OCI-LY7 (cell line): Measurements from ENCODE around the gene MMP24OS. TPM values are rescaled to one million over a fixed set of nuclear protein-coding genes. Genes with fewer than 3 reads are reported as not detected.

Experiments used
- BruUV-seq: library from RNA; stranded (reverse); fragments of 400-500 nt; replicated peaks from 2 replicates; lab custom pipeline; 2021; lab: Mats Ljungman, UMichigan
- CTCF ChIA-PET: fragments of 300-600 bp; sonication (Branson Sonifier 250); formaldehyde crosslinking; loops from one replicate; lab custom pipeline; 2022; ENCODE audit warnings: antibody characterized with exemption; ENCODE audit not compliant: unreplicated experiment; lab: Charles Lee
- POLR2A ChIA-PET: fragments of 300-600 bp; sonication (Branson Sonifier 250); formaldehyde crosslinking; loops from one replicate; lab custom pipeline; 2022; ENCODE audit warnings: antibody characterized with exemption; lab: Charles Lee
- DNase-seq: peaks from one replicate; pipeline ENCODE4 v3.0.0-alpha.2; 2015; ENCODE audit warnings: low spot score
- H2AFZ ChIP-seq: fragments of 200-600 bp; sonication (generic), shearing (Covaris generic); 2 replicates; pipeline ENCODE4 v1.6.1; 2014; ENCODE audit warnings: mild to moderate bottlenecking, antibody characterized with exemption, low read length, moderate library complexity
- H3K27ac ChIP-seq: fragments of 200-600 bp; sonication (generic); 2 replicates; pipeline ENCODE4 v1.5.1; 2014; ENCODE audit warnings: mixed run types, low read depth, mild to moderate bottlenecking, moderate library complexity, low read length, inconsistent platforms; ENCODE audit not compliant: poor library complexity, severe bottlenecking
- H3K36me3 ChIP-seq: fragments of 200-600 bp; sonication (generic); 2 replicates; pipeline ENCODE4 v1.6.1; 2014; ENCODE audit warnings: mild to moderate bottlenecking, antibody characterized with exemption, low read length, moderate library complexity, mixed read lengths; ENCODE audit not compliant: insufficient read depth
- H3K4me1 ChIP-seq: fragments of 200-600 bp; sonication (generic); 2 replicates; pipeline ENCODE4 v1.5.1; 2014; ENCODE audit warnings: mild to moderate bottlenecking, low read length; ENCODE audit not compliant: insufficient read depth, poor library complexity, severe bottlenecking
- H3K4me2 ChIP-seq: fragments of 200-600 bp; sonication (generic); 2 replicates; pipeline ENCODE4 v1.6.1; 2014; ENCODE audit warnings: mild to moderate bottlenecking, low read length
- H3K4me3 ChIP-seq: fragments of 200-600 bp; sonication (generic); 2 replicates; pipeline ENCODE4 v1.5.1; 2014; ENCODE audit warnings: mild to moderate bottlenecking, low read depth, low read length; ENCODE audit not compliant: poor library complexity, severe bottlenecking
- H3K79me2 ChIP-seq: fragments of 200-600 bp; sonication (generic); 2 replicates; pipeline ENCODE4 v1.6.1; 2016; ENCODE audit warnings: low read depth, mild to moderate bottlenecking, low read length, moderate library complexity, mixed read lengths; ENCODE audit not compliant: insufficient read depth
- H3K9me2 ChIP-seq: fragments of 200-600 bp; sonication (generic); 2 replicates; pipeline ENCODE4 v1.6.1; 2016; ENCODE audit warnings: mild to moderate bottlenecking, low read length, mixed read lengths; ENCODE audit not compliant: insufficient read depth
- H3K9me3 ChIP-seq: fragments of 200-600 bp; sonication (generic); 2 replicates; pipeline ENCODE4 v1.6.1; 2014; ENCODE audit warnings: mild to moderate bottlenecking, mixed run types, low read length, mixed read lengths
- H4K20me1 ChIP-seq: fragments of 200-600 bp; sonication (generic); 2 replicates; pipeline ENCODE4 v1.6.1; 2014; ENCODE audit warnings: mild to moderate bottlenecking, antibody characterized with exemption, low read length, moderate library complexity, mixed read lengths; ENCODE audit not compliant: insufficient read depth
- CTCF ChIP-seq: fragments of 200-600 bp; sonication (generic); conservative IDR thresholded peaks from 2 replicates; pipeline ENCODE4 v1.5.1; 2014; ENCODE audit warnings: mild to moderate bottlenecking, antibody characterized with exemption, low read length, moderate library complexity, mixed read lengths
- EZH2phosphoT487 ChIP-seq: fragments of 200-600 bp; sonication (generic); IDR thresholded peaks from 2 replicates; pipeline ENCODE4 v1.6.1; 2018; ENCODE audit warnings: low read depth, borderline replicate concordance, mild to moderate bottlenecking, mixed run types, antibody characterized with exemption, low read length, moderate library complexity, mixed read lengths
- intact Hi-C: fragments of 100-400 bp; cut with micrococcal nuclease; formaldehyde crosslinking; loops from one replicate; pipeline ENCODE4 v1.10.0; 2022; ENCODE audit not compliant: unreplicated experiment
- total RNA-seq, 2 experiments: library from RNA; depleted of rRNA in 1 of 2; stranded (reverse); fragments of >200 nt in 1 of 2; shearing (Covaris generic) in 1 of 2; gene quantifications; 2 replicates each; pipeline ENCODE4 v1.2.3, GENCODE V29; 2014 to 2022

Gene MMP24OS
- total RNA-seq, 2 experiments from 2014 or later, result 14.8 to 44.6 TPM

DNA sequence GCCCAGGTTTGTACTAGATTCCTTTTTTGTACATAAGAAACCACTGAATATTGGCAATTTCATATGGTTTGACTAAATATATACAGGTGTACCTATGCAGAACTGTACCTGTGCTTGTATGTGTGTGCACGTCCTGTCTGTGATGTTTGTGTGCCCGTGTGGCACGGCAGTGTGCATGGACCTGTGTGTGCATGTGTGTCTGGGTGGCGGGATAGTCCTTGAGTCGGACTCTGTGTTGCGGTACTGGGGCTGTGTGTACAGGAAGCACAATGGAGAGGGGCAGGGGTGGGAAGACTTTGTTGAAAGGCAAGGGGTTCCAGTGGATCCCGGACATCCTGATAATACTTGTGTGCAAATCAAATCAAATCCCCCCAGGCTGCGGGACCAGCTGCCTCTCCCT, 17.8 kb upstream of the MMP24OS start:
- TF ChIP-seq CTCF, result no peak
- TF ChIP-seq EZH2phosphoT487, result no peak
- H3K9me2 ChIP-seq, result no peaks in the 10 kb centered on the region
- BruUV-seq, result no TSS peak
- intact Hi-C loops, result no loop called here
- no peak overlapping the region for H2AFZ ChIP-seq
- no peaks in the 10 kb centered on the region for H3K79me2 ChIP-seq
- H3K4me1 ChIP-seq, result no peaks in the 10 kb centered on the region
- DNase-seq, result no peak
- CTCF ChIA-PET, result no interaction called here
- H3K4me3 ChIP-seq, result no peak overlapping the region
- no peak overlapping the region for H3K4me2 ChIP-seq
- H4K20me1 ChIP-seq, result no peaks in the 10 kb centered on the region
- POLR2A ChIA-PET, result no interaction called here
- H3K36me3 ChIP-seq, result no peaks in the 10 kb centered on the region
- H3K27ac ChIP-seq, result no peak overlapping the region
- H3K9me3 ChIP-seq, result no peaks in the 10 kb centered on the region

DNA sequence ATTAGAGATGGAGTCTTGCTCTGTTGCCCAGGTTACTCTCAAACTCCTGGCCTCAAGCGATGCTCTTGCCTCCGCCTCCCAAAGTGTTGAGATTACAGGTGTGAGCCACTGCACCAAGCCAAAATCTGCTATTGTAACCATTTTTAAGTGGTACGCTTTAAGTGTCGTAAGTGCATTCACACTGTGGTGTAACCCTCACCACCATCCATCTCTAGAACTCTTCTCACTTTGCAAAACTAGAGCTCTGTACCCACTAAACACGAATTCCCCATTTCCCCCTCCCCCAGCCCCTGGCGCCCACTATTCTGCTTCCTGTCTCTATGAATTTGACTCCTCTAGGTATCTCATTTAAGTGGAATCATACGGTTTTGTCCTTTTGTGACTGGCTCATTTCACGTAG, 17.1 kb upstream of the MMP24OS start:
- H3K36me3 ChIP-seq, result no peaks in the 10 kb centered on the region
- H3K9me3 ChIP-seq, result no peaks in the 10 kb centered on the region
- ChIA-PET CTCF (no interaction called here), POLR2A (interaction anchor here (0.7 kb wide), 1 partner anchor 17 kb away, joined by 5 read pairs; no protein-coding TSS in a partner anchor)
- no peaks in the 10 kb centered on the region for H3K79me2 ChIP-seq
- TF ChIP-seq EZH2phosphoT487 (no peak), CTCF (no peak)
- H3K4me1 ChIP-seq, result no peaks in the 10 kb centered on the region
- no TSS peak for BruUV-seq
- H3K4me3 ChIP-seq, result no peak overlapping the region
- H2AFZ ChIP-seq, result no peak overlapping the region
- no peak overlapping the region for H3K27ac ChIP-seq
- H3K4me2 ChIP-seq, result no peak overlapping the region
- H4K20me1 ChIP-seq, result no peaks in the 10 kb centered on the region
- intact Hi-C loops, result no loop called here
- H3K9me2 ChIP-seq, result no peaks in the 10 kb centered on the region
- DNase-seq, result no peak

DNA sequence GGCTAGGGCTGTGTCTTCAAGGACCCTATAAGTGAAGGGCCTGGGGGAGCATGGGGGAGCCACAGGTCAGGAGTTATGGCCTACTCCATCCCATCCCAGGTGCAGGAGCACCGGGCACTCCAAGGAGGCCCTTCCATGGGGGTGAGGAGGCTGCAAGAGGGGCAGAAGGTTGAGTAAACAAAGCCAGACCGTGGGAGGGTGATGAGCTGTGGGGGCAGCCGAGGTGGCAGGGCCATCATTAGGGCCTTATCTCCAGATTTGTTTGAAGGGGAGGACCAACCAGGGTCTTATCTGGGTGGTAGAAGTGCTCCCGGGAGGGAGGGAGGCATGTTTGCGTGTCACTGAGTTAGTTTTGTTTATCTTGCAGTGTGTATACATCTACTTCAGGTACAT, 16.4 kb upstream of the MMP24OS start:
- no peaks in the 10 kb centered on the region for H3K36me3 ChIP-seq
- H3K4me3 ChIP-seq, result no peak overlapping the region
- ChIA-PET POLR2A (interaction anchor here (0.7 kb wide), 1 partner anchor 18 kb away, joined by 5 read pairs; no protein-coding TSS in a partner anchor), CTCF (no interaction called here)
- H2AFZ ChIP-seq, result no peak overlapping the region
- no peaks in the 10 kb centered on the region for H3K9me3 ChIP-seq
- BruUV-seq, result no TSS peak
- H3K27ac ChIP-seq, result no peak overlapping the region
- H3K79me2 ChIP-seq, result no peaks in the 10 kb centered on the region
- H3K4me2 ChIP-seq, result no peak overlapping the region
- intact Hi-C loops, result no loop called here
- H3K9me2 ChIP-seq, result no peaks in the 10 kb centered on the region
- no peak for DNase-seq
- no peaks in the 10 kb centered on the region for H3K4me1 ChIP-seq
- no peaks in the 10 kb centered on the region for H4K20me1 ChIP-seq
- TF ChIP-seq EZH2phosphoT487 (no peak), CTCF (no peak)
